ENCODE measurements around the gene A2M. TPM values are rescaled to one million over a fixed set of nuclear protein-coding genes. Genes with fewer than 3 reads are reported as not detected.

A2M gene
- total RNA-seq, 1 experiment from 2014 or later, result 1.2 TPM

DNA sequence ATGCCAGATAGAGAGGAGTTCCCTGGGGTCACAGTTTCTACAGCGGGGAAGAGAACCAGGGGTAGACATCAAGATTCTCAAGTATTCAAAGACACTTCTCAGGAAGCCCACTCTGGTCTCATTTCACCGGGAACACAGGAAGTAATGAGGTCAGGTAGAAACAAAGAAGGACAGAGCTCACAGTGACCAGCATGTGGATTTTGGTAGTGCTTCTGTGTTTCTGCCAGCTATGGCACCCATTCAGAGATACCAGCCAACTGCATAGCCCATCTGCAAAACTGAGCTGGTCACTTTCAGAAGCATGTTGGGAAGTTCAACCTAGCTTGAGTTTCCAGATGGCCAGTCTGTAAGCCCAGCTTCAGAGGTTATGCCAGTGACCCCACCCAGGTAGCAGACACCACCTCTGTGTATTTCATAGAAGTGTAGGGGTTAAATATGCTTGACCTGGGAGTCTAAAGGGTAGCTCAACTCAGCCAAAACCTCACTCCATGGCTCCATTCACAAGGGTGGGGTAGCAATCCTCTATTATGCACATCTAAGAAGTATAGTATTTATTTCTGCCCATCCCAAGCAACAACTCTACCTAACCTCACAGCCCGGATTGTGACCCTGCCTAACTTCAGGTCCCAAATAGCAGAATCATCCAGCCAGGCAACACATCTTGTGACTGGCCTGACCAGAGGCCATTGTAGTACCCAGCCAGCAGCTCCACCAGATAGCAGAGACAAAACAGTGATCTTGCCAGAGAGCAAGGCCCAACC is 33.9 kb downstream of the A2M start:
- Histone ChIP-seq H3T11ph (ENCODE audit: low read length) (no peak overlapping the region), H3K79me2 (ENCODE audit: insufficient read depth, low read length) (no peaks in the 10 kb centered on the region), H3K4me2 (ENCODE audit: insufficient read depth, insufficient read length, low read length) (no peak overlapping the region), H2AK5ac (ENCODE audit: insufficient read length, low read length) (no peak overlapping the region), H4K8ac (replicated peaks; ENCODE audit: insufficient read length, low read depth, low read length) (no peak overlapping the region), H3K56ac (ENCODE audit: insufficient read length, low read depth, low read length) (no peak overlapping the region), H2AFZ (ENCODE audit: low read length) (no peak overlapping the region), H2BK15ac (ENCODE audit: low read depth, low read length) (no peak overlapping the region), H3K4me1 (ENCODE audit: insufficient read depth, low read length) (no peaks in the 10 kb centered on the region), H3K9ac (ENCODE audit: extremely low read depth, insufficient read length, low read length) (no peak overlapping the region), H4K91ac (ENCODE audit: insufficient read length, low read depth, low read length) (no peak overlapping the region), H3K79me1 (ENCODE audit: insufficient read depth, low read depth, low read length, poor library complexity, severe bottlenecking) (no peaks in the 10 kb centered on the region), H2BK20ac (ENCODE audit: low read depth, low read length, poor library complexity, severe bottlenecking) (no peak overlapping the region), H3K9me3 (ENCODE audit: control insufficient read depth, low read depth, low read length) (no peaks in the 10 kb centered on the region), H4K5ac (ENCODE audit: insufficient read length, low read depth, low read length) (no peak overlapping the region), H4K20me1 (ENCODE audit: control insufficient read depth, insufficient read depth, insufficient read length) (no peaks in the 10 kb centered on the region), H3K4ac (ENCODE audit: low read depth, low read length) (no peak overlapping the region), H3K23ac (ENCODE audit: insufficient read length, low read depth, low read length) (no peak overlapping the region), H3K18ac (ENCODE audit: insufficient read length, low read depth, low read length) (no peak overlapping the region), H2BK5ac (ENCODE audit: insufficient read length, low read length) (no peak overlapping the region), H3K27me3 (ENCODE audit: insufficient read depth, low read length) (no peaks in the 10 kb centered on the region), H2BK120ac (ENCODE audit: low read depth, low read length, poor library complexity, severe bottlenecking) (no peak overlapping the region), H3K14ac (ENCODE audit: insufficient read depth, low read length) (no peak overlapping the region), H3K23me2 (ENCODE audit: insufficient read length, low read depth, low read length, poor library complexity, severe bottlenecking) (no peaks in the 10 kb centered on the region), H3K27ac (ENCODE audit: insufficient read length, low read depth, low read length) (no peak overlapping the region), H2BK12ac (ENCODE audit: insufficient read length, low read depth, low read length) (no peak overlapping the region)
- peaks cover 10 to 13% (median 13%) of the 10 kb centered on the region in 3 experiments for H3K36me3 Mint-ChIP-seq (ENCODE audit: insufficient read depth in 1 of 3, low read depth in 3 of 3)
- H3K4me1 Mint-ChIP-seq, result no peaks in the 10 kb centered on the region
- H3K9me3 Mint-ChIP-seq, result peaks cover 19 to 25% of the 10 kb centered on the region in 2 experiments
- no CpG with 5 or more reads among the region's 3 CpGs for WGBS (ENCODE audit: extremely low coverage, insufficient read length, low lambda C conversion rate)
- H3K4me3 Mint-ChIP-seq, result no peak overlapping the region
- no peaks in the 10 kb centered on the region; the same call in 1 of the 2 replicates for H3K27me3 Mint-ChIP-seq (ENCODE audit: low read depth)
- TF ChIP-seq, protein P1, sequence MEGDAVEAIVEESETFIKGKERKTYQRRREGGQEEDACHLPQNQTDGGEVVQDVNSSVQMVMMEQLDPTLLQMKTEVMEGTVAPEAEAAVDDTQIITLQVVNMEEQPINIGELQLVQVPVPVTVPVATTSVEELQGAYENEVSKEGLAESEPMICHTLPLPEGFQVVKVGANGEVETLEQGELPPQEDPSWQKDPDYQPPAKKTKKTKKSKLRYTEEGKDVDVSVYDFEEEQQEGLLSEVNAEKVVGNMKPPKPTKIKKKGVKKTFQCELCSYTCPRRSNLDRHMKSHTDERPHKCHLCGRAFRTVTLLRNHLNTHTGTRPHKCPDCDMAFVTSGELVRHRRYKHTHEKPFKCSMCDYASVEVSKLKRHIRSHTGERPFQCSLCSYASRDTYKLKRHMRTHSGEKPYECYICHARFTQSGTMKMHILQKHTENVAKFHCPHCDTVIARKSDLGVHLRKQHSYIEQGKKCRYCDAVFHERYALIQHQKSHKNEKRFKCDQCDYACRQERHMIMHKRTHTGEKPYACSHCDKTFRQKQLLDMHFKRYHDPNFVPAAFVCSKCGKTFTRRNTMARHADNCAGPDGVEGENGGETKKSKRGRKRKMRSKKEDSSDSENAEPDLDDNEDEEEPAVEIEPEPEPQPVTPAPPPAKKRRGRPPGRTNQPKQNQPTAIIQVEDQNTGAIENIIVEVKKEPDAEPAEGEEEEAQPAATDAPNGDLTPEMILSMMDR (conservative IDR thresholded peaks at IDR 0.05), result no peak
- no peak for DNase-seq
- H3K27ac Mint-ChIP-seq, result no peak overlapping the region

Data from H9 (cell line).